Neural cell (in vitro differentiated cells): ENCODE results near the gene SZT2. TPM values are rescaled to one million over a fixed set of nuclear protein-coding genes. Genes with fewer than 3 reads are reported as not detected.
A peak's percentile ranks its signal among the peaks of the same experiment; 100 is the strongest.

Source experiments
- H2AFZ ChIP-seq: fragments of 200-600, 300-800 bp; sonication (generic), shearing (Covaris generic); 2 replicates; pipeline ENCODE4 v1.6.0; 2014; ENCODE audit warnings: low read depth, mild to moderate bottlenecking, antibody characterized with exemption, low read length, moderate library complexity
- H3F3A ChIP-seq: fragments of 200-600 bp; shearing (Covaris generic); 2 replicates; pipeline ENCODE4 v1.6.1; 2016; ENCODE audit warnings: mild to moderate bottlenecking, moderate library complexity, mixed read lengths, antibody characterized with exemption, low read length; ENCODE audit not compliant: insufficient read depth, poor library complexity, severe bottlenecking
- H3K27ac ChIP-seq: fragments of 200-600, 300-800 bp; sonication (generic), shearing (Covaris generic); 2 replicates; pipeline ENCODE4 v1.5.1; 2014; ENCODE audit warnings: mild to moderate bottlenecking, low read length, moderate library complexity
- H3K27me3 ChIP-seq: fragments of 300-800, 200-600 bp; sonication (generic), shearing (Covaris generic); 2 replicates; pipeline ENCODE4 v1.6.0; 2014; ENCODE audit warnings: mild to moderate bottlenecking, low read depth, low read length, moderate library complexity; ENCODE audit not compliant: insufficient read depth
- H3K36me3 ChIP-seq: fragments of 300-800, 200-600 bp; sonication (generic), shearing (Covaris generic); 2 replicates; pipeline ENCODE4 v1.5.1; 2014; ENCODE audit warnings: mild to moderate bottlenecking, antibody characterized with exemption, low read length, moderate library complexity; ENCODE audit not compliant: insufficient read depth
- H3K4me2 ChIP-seq: fragments of 300-800, 200-600 bp; sonication (generic), shearing (Covaris generic); 2 replicates; pipeline ENCODE4 v1.6.0; 2014; ENCODE audit warnings: mild to moderate bottlenecking, low read length
- H3K4me3 ChIP-seq: fragments of 300-800, 200-600 bp; sonication (generic), shearing (Covaris generic); 2 replicates; pipeline ENCODE4 v1.5.1; 2014; ENCODE audit warnings: mild to moderate bottlenecking, low read length, moderate library complexity
- H3K79me2 ChIP-seq: fragments of 200-600 bp; shearing (Covaris generic); replicated peaks from 2 replicates; pipeline ENCODE4 v1.6.0; 2014; ENCODE audit warnings: mild to moderate bottlenecking, low read length, moderate library complexity; ENCODE audit not compliant: insufficient read depth
- H3K9ac ChIP-seq: fragments of 300-800, 200-600 bp; sonication (generic), shearing (Covaris generic); 2 replicates; pipeline ENCODE4 v1.6.1; 2016; ENCODE audit warnings: mild to moderate bottlenecking, low read length, mixed read lengths
- H3K9me2 ChIP-seq: fragments of 200-600 bp; shearing (Covaris generic); 2 replicates; pipeline ENCODE4 v1.6.1; 2016; ENCODE audit warnings: mild to moderate bottlenecking, low read length, mixed read lengths; ENCODE audit not compliant: insufficient read depth
- H3K9me3 ChIP-seq: fragments of 200-600, 300-800 bp; sonication (generic), shearing (Covaris generic); 2 replicates; pipeline ENCODE4 v1.6.1; 2016; ENCODE audit warnings: mild to moderate bottlenecking, mixed run types, low read length, moderate library complexity, mixed read lengths
- H4K20me1 ChIP-seq: fragments of 200-600 bp; shearing (Covaris generic); 2 replicates; pipeline ENCODE4 v1.6.1; 2016; ENCODE audit warnings: mild to moderate bottlenecking, mixed run types; ENCODE audit not compliant: insufficient read depth
- EP300 ChIP-seq: fragments of 450-650 bp; conservative IDR thresholded peaks from 2 replicates; pipeline ENCODE4 v1.6.1; 2014; ENCODE audit warnings: antibody characterized with exemption, mild to moderate bottlenecking, moderate library complexity; ENCODE audit not compliant: poor library complexity, severe bottlenecking
- EZH2 ChIP-seq: fragments of 200-600, 300-800 bp; shearing (Covaris generic), sonication (generic); IDR thresholded peaks from 2 replicates; pipeline ENCODE4 v1.6.1; 2014; ENCODE audit warnings: antibody characterized with exemption, low read length, borderline replicate concordance, mild to moderate bottlenecking; ENCODE audit not compliant: insufficient read depth, poor library complexity, severe bottlenecking
- MXI1 ChIP-seq: fragments of 450-650 bp; conservative IDR thresholded peaks from 2 replicates; pipeline ENCODE4 v1.6.1; 2014; ENCODE audit warnings: antibody characterized with exemption, mild to moderate bottlenecking; ENCODE audit not compliant: poor library complexity, severe bottlenecking
- POLR2AphosphoS5 ChIP-seq: IDR thresholded peaks from 2 replicates; pipeline ENCODE4 v1.6.1; 2012
- RAD21 ChIP-seq: fragments of 450-650 bp; conservative IDR thresholded peaks from 2 replicates; pipeline ENCODE4 v1.6.1; 2014; ENCODE audit warnings: antibody characterized with exemption, mild to moderate bottlenecking, moderate library complexity
- SMC3 ChIP-seq: fragments of 450-650 bp; conservative IDR thresholded peaks from 2 replicates; pipeline ENCODE4 v1.6.1; 2014; ENCODE audit warnings: antibody characterized with exemption, mild to moderate bottlenecking, moderate library complexity; ENCODE audit not compliant: poor library complexity
- TAF1 ChIP-seq: IDR thresholded peaks from 2 replicates; pipeline ENCODE4 v1.6.1; 2012; ENCODE audit warnings: low read depth
- polyA plus RNA-seq: library from polyadenylated mRNA; depleted of rRNA; stranded (reverse); fragments of >200 nt; gene quantifications from 2 replicates; pipeline ENCODE4 v1.2.3, GENCODE V29; 2014
- TF ChIP-seq, protein P1 (sequence below): fragments of 450-650 bp; IDR thresholded peaks from 2 replicates; pipeline ENCODE4 v1.5.1; 2014; ENCODE audit warnings: antibody characterized with exemption, mild to moderate bottlenecking, moderate library complexity; ENCODE audit not compliant: poor library complexity, severe bottlenecking
- TF ChIP-seq, protein P2 (sequence below): IDR thresholded peaks from 2 replicates; pipeline ENCODE4 v1.6.1; 2012; ENCODE audit warnings: borderline replicate concordance

SZT2 gene
- polyA plus RNA-seq, 1 donor from 2014 or later: 6.6 TPM

DNA sequence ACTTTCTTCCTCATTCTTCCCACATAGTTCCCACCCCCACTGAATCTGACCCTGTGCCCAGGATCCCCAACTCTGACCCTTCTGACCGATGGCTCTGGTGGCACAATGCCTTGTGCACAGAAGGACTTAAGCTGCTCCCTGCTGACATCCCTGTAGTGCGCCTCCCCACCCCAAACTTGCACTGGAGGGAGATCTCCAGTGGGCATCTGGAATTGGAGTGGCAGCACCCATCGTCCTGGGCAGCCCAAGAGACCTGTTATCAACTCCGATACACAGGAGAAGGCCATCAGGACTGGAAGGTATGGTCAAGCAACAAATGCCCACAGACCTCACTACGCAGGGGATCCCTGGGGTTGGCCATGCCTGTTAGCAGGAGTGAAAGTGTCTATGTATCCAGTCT lies 43.1 kb upstream of the SZT2 start:
- H3K27ac ChIP-seq: no peak overlapping the region
- H3K9me2 ChIP-seq: no peaks in the 10 kb centered on the region
- no peaks in the 10 kb centered on the region for H3K79me2 ChIP-seq
- H3F3A ChIP-seq: no peaks in the 10 kb centered on the region
- no peaks in the 10 kb centered on the region for H3K36me3 ChIP-seq
- H2AFZ ChIP-seq: no peak overlapping the region
- H3K9me3 ChIP-seq: no peaks in the 10 kb centered on the region
- H3K27me3 ChIP-seq: peaks cover 11% of the 10 kb centered on the region
- H3K9ac ChIP-seq: no peak overlapping the region
- H3K4me3 ChIP-seq: no peak overlapping the region
- H3K4me2 ChIP-seq: no peak overlapping the region
- H4K20me1 ChIP-seq: no peaks in the 10 kb centered on the region
- TF ChIP-seq TAF1: no peak
- TF ChIP-seq EP300: no peak
- TF ChIP-seq, protein P1, sequence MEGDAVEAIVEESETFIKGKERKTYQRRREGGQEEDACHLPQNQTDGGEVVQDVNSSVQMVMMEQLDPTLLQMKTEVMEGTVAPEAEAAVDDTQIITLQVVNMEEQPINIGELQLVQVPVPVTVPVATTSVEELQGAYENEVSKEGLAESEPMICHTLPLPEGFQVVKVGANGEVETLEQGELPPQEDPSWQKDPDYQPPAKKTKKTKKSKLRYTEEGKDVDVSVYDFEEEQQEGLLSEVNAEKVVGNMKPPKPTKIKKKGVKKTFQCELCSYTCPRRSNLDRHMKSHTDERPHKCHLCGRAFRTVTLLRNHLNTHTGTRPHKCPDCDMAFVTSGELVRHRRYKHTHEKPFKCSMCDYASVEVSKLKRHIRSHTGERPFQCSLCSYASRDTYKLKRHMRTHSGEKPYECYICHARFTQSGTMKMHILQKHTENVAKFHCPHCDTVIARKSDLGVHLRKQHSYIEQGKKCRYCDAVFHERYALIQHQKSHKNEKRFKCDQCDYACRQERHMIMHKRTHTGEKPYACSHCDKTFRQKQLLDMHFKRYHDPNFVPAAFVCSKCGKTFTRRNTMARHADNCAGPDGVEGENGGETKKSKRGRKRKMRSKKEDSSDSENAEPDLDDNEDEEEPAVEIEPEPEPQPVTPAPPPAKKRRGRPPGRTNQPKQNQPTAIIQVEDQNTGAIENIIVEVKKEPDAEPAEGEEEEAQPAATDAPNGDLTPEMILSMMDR: no peak
- TF ChIP-seq EZH2: no peak

DNA sequence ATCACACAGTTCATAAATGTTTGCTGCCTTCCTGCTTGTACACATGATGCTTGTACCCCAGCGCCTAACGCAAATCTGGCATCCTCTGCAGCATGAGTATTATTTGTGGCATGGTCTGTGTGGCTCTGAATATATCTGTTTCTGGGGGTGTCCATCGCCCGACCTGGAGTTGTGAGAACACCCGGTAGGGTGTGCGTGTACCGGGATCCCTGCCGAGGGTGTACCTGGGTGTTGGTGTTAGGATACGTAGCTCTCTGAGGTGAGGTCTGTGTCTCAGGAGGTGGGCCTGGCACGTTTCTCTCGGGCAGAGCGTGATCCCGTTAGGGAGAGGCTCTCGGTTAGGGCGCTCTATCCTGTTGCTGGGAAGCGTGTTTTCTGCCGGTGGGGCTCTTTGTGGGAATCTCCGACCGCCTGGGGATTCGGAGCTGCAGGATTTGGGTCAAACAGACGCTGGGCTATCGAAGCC lies 41.3 kb upstream of the SZT2 start:
- Histone ChIP-seq H3K9me3 (no peaks in the 10 kb centered on the region), H4K20me1 (no peaks in the 10 kb centered on the region), H3K9ac (peak overlapping the region; percentile 20), H2AFZ (peak overlapping the region; percentile 27), H3K4me3 (peak overlapping the region; percentile 55), H3F3A (no peaks in the 10 kb centered on the region), H3K4me2 (no peak overlapping the region), H3K9me2 (no peaks in the 10 kb centered on the region), H3K36me3 (no peaks in the 10 kb centered on the region), H3K27me3 (peaks cover 11% of the 10 kb centered on the region), H3K27ac (no peak overlapping the region), H3K79me2 (no peaks in the 10 kb centered on the region)
- TF ChIP-seq SMC3: no peak
- TF ChIP-seq MXI1: no peak
- no peak for TF ChIP-seq TAF1

DNA sequence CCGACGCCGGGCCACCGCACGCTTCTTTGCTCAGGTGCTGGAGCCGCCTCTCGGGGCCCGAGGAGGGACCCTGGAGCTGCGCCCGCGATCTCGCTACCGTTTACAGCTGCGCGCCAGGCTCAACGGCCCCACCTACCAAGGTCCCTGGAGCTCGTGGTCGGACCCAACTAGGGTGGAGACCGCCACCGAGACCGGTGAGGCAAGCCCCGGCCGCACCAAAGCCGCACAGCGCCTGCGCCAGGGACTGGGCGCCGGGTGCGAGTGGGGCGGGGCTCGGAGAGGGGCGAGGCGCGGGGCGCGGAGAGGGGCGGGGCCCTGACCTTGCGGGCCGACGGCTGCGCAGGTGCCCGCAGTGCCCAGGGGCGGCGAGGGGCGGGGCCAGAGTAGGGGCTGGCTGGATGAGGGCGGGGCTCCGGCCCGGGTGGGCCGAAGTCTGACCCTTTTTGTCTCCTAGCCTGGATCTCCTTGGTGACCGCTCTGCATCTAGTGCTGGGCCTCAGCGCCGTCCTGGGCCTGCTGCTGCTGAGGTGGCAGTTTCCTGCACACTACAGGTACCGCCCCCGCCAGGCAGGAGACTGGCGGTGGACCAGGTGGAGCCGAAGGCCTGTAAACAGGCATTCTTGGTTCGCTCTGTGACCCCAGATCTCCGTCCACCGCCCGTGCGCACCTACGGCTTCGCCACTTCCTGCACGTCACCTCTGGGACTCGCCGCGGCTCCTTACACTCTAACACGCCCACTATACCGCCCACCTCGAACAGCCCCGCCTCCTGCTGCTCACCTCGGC lies 40.7 kb upstream of the SZT2 start:
- Histone ChIP-seq H2AFZ (peak overlapping the region; percentile 27), H3K79me2 (no peaks in the 10 kb centered on the region), H3K27me3 (peaks cover 11% of the 10 kb centered on the region), H3K4me3 (peak overlapping the region; percentile 55), H4K20me1 (no peaks in the 10 kb centered on the region), H3K27ac (no peak overlapping the region), H3K9me3 (no peaks in the 10 kb centered on the region), H3K36me3 (no peaks in the 10 kb centered on the region), H3K9ac (peak overlapping the region; percentile 20), H3F3A (no peaks in the 10 kb centered on the region), H3K9me2 (no peaks in the 10 kb centered on the region), H3K4me2 (no peak overlapping the region)
- TF ChIP-seq EZH2: no peak
- no peak for TF ChIP-seq POLR2AphosphoS5
- no peak for TF ChIP-seq SMC3
- TF ChIP-seq, protein P2, sequence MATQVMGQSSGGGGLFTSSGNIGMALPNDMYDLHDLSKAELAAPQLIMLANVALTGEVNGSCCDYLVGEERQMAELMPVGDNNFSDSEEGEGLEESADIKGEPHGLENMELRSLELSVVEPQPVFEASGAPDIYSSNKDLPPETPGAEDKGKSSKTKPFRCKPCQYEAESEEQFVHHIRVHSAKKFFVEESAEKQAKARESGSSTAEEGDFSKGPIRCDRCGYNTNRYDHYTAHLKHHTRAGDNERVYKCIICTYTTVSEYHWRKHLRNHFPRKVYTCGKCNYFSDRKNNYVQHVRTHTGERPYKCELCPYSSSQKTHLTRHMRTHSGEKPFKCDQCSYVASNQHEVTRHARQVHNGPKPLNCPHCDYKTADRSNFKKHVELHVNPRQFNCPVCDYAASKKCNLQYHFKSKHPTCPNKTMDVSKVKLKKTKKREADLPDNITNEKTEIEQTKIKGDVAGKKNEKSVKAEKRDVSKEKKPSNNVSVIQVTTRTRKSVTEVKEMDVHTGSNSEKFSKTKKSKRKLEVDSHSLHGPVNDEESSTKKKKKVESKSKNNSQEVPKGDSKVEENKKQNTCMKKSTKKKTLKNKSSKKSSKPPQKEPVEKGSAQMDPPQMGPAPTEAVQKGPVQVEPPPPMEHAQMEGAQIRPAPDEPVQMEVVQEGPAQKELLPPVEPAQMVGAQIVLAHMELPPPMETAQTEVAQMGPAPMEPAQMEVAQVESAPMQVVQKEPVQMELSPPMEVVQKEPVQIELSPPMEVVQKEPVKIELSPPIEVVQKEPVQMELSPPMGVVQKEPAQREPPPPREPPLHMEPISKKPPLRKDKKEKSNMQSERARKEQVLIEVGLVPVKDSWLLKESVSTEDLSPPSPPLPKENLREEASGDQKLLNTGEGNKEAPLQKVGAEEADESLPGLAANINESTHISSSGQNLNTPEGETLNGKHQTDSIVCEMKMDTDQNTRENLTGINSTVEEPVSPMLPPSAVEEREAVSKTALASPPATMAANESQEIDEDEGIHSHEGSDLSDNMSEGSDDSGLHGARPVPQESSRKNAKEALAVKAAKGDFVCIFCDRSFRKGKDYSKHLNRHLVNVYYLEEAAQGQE: no peak
- TF ChIP-seq RAD21: no peak
- no peak for TF ChIP-seq EP300
- no peak for TF ChIP-seq TAF1
- TF ChIP-seq, protein P1: no peak
- no peak for TF ChIP-seq MXI1
